Measurements from ENCODE around the gene RIPOR3.
"Not testable (repeated sequence)": the region's sequence is repeated elsewhere in the genome, so short reads cannot be mapped to it uniquely, and the experiment has no call there.

RIPOR3 gene

GRCh38 chr20:50680105-50680960, 11.0 kb downstream of the RIPOR3 start:
- H3K4me1 ChIP-seq (ENCODE audit: control insufficient read depth, insufficient read depth, low read length): peaks cover 16% of the 10 kb centered on the region

GRCh38 chr20:50679753-50680104, 11.6 kb downstream of the RIPOR3 start:
- Histone ChIP-seq H3K4me1 (ENCODE audit: control insufficient read depth, insufficient read depth, low read length) (peaks cover 16% of the 10 kb centered on the region), H3K9ac (ENCODE audit: low read length) (no peak overlapping the region), H3K9me3 (ENCODE audit: control insufficient read depth, low read length) (no peaks in the 10 kb centered on the region), H3K4me3 (ENCODE audit: low read length) (no peak overlapping the region), H3K36me3 (ENCODE audit: control insufficient read depth, insufficient read depth, low read length) (no peaks in the 10 kb centered on the region), H3K27me3 (ENCODE audit: control insufficient read depth, insufficient read depth, low read length) (no peaks in the 10 kb centered on the region)

More at GRCh38 chr20:50680105-50680960, 11.0 kb downstream of the RIPOR3 start:
- Histone ChIP-seq H3K36me3 (ENCODE audit: control insufficient read depth, insufficient read depth, low read length) (no peaks in the 10 kb centered on the region), H3K4me3 (ENCODE audit: low read length) (no peak overlapping the region), H3K27me3 (ENCODE audit: control insufficient read depth, insufficient read depth, low read length) (no peaks in the 10 kb centered on the region), H3K9ac (ENCODE audit: low read length) (no peak overlapping the region), H3K9me3 (ENCODE audit: control insufficient read depth, low read length) (no peaks in the 10 kb centered on the region)

DNA sequence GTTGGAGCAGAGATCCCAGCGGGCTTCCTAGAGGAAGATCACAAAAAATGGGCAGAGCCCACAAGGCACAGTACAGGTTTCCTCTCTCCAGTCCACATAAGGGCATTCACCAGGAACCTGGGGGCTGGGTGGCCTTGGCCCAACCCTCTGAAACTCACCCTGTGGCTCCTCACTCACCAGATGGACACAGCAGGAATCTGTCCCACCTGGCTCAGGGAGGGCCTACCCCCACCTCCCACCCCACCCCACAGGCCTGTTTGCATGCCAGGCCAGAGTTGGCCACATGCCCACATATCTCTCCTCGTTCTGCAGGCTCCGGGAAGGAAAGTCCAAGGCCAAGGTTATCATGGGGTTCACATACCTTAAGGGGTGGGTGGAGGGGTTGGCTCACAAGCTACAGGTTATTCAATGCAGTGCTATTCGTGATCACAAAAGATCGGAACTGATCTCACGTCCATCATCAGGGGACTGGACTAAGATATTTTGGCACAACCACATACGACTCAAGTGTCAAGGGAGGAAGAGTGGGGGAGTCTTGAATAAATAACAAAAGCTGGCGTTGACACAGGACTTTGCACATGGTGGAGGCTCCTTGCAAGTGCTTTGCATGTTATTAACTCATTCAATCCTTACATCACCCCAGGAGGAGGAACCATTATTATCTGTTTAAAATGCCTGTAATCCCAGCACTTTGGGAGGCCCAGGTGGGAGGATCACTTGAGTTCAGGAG, 13.0 kb downstream of the RIPOR3 start:
- Histone ChIP-seq H3K4me1 (ENCODE audit: control insufficient read depth, insufficient read depth, low read length) (peaks cover 24% of the 10 kb centered on the region), H3K9me3 (ENCODE audit: control insufficient read depth, low read length) (no peaks in the 10 kb centered on the region), H3K4me3 (ENCODE audit: low read length) (no peak overlapping the region), H3K36me3 (ENCODE audit: control insufficient read depth, insufficient read depth, low read length) (no peaks in the 10 kb centered on the region), H3K9ac (ENCODE audit: low read length) (no peak overlapping the region), H3K27me3 (ENCODE audit: control insufficient read depth, insufficient read depth, low read length) (no peaks in the 10 kb centered on the region)

- Histone ChIP-seq H3K27me3 (ENCODE audit: control insufficient read depth, insufficient read depth, low read length) (no peaks in the 10 kb centered on the region), H3K9me3 (ENCODE audit: control insufficient read depth, low read length) (no peaks in the 10 kb centered on the region), H3K4me1 (ENCODE audit: control insufficient read depth, insufficient read depth, low read length) (peaks cover 28% of the 10 kb centered on the region), H3K9ac (ENCODE audit: low read length) (no peak overlapping the region), H3K4me3 (ENCODE audit: low read length) (no peak overlapping the region), H3K36me3 (ENCODE audit: control insufficient read depth, insufficient read depth, low read length) (no peaks in the 10 kb centered on the region)
Observed at GRCh38 chr20:50676858-50677257, 14.5 kb downstream of the RIPOR3 start.

- peaks cover 25% of the 10 kb centered on the region for H3K4me1 ChIP-seq (ENCODE audit: control insufficient read depth, insufficient read depth, low read length)
- H3K9me3 ChIP-seq (ENCODE audit: control insufficient read depth, low read length); H3K9ac ChIP-seq (ENCODE audit: low read length); H3K36me3 ChIP-seq (ENCODE audit: control insufficient read depth, insufficient read depth, low read length); H3K4me3 ChIP-seq (ENCODE audit: low read length); H3K27me3 ChIP-seq (ENCODE audit: control insufficient read depth, insufficient read depth, low read length): not testable (repeated sequence)
Observed at GRCh38 chr20:50676377-50676731, 15.0 kb downstream of the RIPOR3 start.

DNA sequence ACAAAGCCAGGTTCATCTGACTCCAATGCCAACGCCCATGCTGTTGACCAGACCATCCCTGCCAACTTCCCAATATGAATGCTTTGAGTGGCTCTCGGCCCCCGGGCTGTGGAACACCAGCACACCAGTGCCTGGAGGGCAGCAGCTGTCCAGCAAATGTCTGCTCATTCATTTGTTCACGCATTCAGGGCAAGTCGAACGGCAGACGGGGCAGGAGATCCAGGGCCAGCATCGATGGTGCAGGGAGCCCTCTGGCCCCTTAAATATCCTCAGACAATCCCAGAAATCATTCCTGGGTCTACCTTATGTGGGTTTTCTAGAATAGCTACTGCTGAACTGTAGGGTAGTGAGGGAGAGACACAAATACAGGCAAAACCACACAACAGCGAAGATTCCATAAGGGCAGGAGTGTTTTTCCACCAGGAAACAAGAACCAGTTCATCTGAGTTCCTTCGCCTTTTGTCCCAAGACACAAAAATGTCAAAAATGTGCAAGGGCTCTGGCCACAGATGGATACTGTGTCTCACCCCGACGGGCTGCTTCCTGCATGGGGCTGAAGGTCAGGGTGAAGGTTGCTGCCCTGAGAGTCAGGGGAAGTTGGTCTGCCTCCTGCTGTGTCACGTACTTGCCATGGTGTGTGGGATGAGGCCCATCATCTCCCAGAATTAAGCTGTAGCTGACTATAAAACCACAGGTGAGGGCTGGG, 15.5 kb downstream of the RIPOR3 start:
- H3K9me3 ChIP-seq (ENCODE audit: control insufficient read depth, low read length): no peaks in the 10 kb centered on the region
- no peaks in the 10 kb centered on the region for H3K27me3 ChIP-seq (ENCODE audit: control insufficient read depth, insufficient read depth, low read length)
- H3K4me3 ChIP-seq (ENCODE audit: low read length): no peak overlapping the region
- no peak overlapping the region for H3K9ac ChIP-seq (ENCODE audit: low read length)
- H3K4me1 ChIP-seq (ENCODE audit: control insufficient read depth, insufficient read depth, low read length): peaks cover 26% of the 10 kb centered on the region
- H3K36me3 ChIP-seq (ENCODE audit: control insufficient read depth, insufficient read depth, low read length): no peaks in the 10 kb centered on the region

DNA sequence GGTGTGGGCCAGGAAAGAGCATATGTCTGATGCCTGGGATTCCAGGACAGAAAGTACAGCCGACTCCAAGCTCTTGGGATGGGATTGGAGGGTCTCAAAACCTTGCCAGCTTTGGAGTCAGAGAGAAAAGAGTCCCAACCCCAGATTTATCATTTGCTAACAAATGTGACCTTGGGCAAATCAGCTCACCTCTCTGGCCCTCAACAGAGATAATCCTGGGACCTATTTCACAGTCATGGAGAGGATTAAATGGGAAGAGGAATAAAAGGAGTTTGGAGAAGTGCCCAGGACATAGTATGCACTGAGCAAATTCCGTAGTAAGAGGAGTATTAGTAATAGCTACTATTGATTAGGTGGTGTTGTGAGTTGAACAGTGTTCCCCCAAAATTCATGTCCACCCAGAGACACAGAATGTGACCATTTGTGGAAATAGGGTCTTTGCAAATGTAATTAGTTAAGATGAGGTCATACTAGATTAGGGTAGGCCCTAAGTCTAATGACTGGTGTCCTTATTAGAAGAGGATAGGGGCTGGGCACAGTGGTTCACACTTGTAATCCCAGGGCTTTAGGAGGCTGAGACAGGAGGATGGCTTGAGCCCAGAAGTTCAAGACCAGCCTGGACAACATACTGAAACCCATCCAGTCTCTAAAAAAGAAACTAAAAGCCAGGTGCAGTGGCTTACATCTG, 17.1 kb downstream of the RIPOR3 start:
- H3K36me3 ChIP-seq (ENCODE audit: control insufficient read depth, insufficient read depth, low read length): no peaks in the 10 kb centered on the region
- H3K9me3 ChIP-seq (ENCODE audit: control insufficient read depth, low read length): no peaks in the 10 kb centered on the region
- H3K27me3 ChIP-seq (ENCODE audit: control insufficient read depth, insufficient read depth, low read length): no peaks in the 10 kb centered on the region
- no peak overlapping the region for H3K9ac ChIP-seq (ENCODE audit: low read length)
- H3K4me3 ChIP-seq (ENCODE audit: low read length): no peak overlapping the region
- H3K4me1 ChIP-seq (ENCODE audit: control insufficient read depth, insufficient read depth, low read length): peaks cover 19% of the 10 kb centered on the region

DNA sequence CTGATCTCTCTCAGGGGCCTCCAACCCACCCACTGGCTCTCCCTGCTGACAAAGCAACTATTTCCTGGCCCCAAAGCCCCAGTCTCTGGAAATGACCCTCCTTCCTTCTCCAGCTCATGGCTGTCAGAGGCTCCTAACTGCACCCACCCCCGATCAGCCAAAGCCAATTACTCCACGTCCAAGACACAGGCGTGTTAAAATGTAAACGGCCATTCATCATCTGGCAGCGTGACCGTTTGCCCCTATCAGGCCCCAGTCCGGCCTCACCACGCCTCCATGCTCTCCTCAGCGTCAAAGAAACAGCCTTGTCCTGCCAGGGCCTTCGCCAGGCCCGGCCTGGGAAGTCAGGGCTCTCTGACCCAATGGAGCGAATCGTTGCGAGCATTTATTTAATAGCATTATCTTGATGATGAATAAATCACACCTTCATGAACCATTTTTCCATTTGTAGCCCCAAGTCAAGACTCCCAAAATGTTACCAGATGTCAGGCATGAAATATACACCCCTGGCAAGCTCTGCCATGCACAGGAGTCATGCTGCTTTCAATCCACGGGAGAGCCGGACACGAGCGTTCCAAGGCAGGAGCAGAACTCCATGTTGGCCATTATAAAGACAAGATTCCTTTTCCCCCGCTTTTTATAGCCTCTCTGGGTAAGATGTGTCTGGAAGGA, 17.7 kb downstream of the RIPOR3 start:
- no peak overlapping the region for H3K9ac ChIP-seq (ENCODE audit: low read length)
- peaks cover 19% of the 10 kb centered on the region for H3K4me1 ChIP-seq (ENCODE audit: control insufficient read depth, insufficient read depth, low read length)

DNA sequence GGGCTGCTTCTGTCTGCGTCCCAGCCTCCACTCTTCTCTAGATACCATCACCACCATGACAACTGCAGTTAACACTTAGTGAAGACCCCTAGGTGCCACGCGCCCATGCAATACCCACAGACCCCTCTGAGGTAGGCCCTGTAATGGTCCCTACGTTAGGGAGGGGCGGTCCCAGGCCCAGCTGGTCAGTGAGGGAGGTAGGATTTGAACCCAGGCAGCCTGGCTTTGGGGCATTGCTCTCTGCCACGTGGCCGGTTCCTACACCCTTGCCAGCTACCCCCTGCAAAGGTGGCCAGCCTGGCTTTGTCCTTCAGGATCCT, 18.2 kb downstream of the RIPOR3 start:
- H3K4me3 ChIP-seq (ENCODE audit: low read length): no peak overlapping the region
- no peaks in the 10 kb centered on the region for H3K27me3 ChIP-seq (ENCODE audit: control insufficient read depth, insufficient read depth, low read length)
- H3K4me1 ChIP-seq (ENCODE audit: control insufficient read depth, insufficient read depth, low read length): peaks cover 19% of the 10 kb centered on the region
- no peaks in the 10 kb centered on the region for H3K36me3 ChIP-seq (ENCODE audit: control insufficient read depth, insufficient read depth, low read length)
- H3K9me3 ChIP-seq (ENCODE audit: control insufficient read depth, low read length): no peaks in the 10 kb centered on the region
- H3K9ac ChIP-seq (ENCODE audit: low read length): no peak overlapping the region

More for the DNA sequence above, 17.7 kb downstream of the RIPOR3 start:
- Histone ChIP-seq H3K9me3 (ENCODE audit: control insufficient read depth, low read length) (no peaks in the 10 kb centered on the region), H3K36me3 (ENCODE audit: control insufficient read depth, insufficient read depth, low read length) (no peaks in the 10 kb centered on the region), H3K4me3 (ENCODE audit: low read length) (no peak overlapping the region), H3K27me3 (ENCODE audit: control insufficient read depth, insufficient read depth, low read length) (no peaks in the 10 kb centered on the region)

- H3K27me3 ChIP-seq (ENCODE audit: control insufficient read depth, insufficient read depth, low read length): no peaks in the 10 kb centered on the region
- H3K4me1 ChIP-seq (ENCODE audit: control insufficient read depth, insufficient read depth, low read length): peaks cover 19% of the 10 kb centered on the region
- H3K9ac ChIP-seq (ENCODE audit: low read length): no peak overlapping the region
- no peaks in the 10 kb centered on the region for H3K36me3 ChIP-seq (ENCODE audit: control insufficient read depth, insufficient read depth, low read length)
- H3K4me3 ChIP-seq (ENCODE audit: low read length): no peak overlapping the region
- H3K9me3 ChIP-seq (ENCODE audit: control insufficient read depth, low read length): no peaks in the 10 kb centered on the region
Observed at GRCh38 chr20:50672400-50673145, 18.8 kb downstream of the RIPOR3 start.

DNA sequence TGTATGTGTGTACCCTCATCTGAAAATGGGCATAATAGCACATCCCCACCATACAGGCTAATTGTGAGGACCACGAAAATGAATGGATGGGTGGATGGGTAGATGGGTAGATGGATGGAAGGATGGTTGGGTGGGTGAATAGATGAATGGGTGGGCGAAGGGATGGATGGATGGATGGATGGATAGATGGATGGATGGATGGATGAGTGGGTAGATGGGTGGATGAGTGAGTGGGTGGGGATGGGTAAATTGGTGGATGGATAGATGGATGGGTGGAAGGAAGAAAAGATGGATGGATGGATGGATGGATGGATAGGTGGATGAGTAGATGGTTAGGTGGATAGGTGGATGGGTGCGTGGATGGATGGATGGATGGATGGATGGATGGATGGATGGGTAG, 19.7 kb downstream of the RIPOR3 start:
- no peaks in the 10 kb centered on the region for H3K9me3 ChIP-seq (ENCODE audit: control insufficient read depth, low read length)
- H3K36me3 ChIP-seq (ENCODE audit: control insufficient read depth, insufficient read depth, low read length): no peaks in the 10 kb centered on the region
- H3K27me3 ChIP-seq (ENCODE audit: control insufficient read depth, insufficient read depth, low read length): no peaks in the 10 kb centered on the region
- no peak overlapping the region for H3K4me3 ChIP-seq (ENCODE audit: low read length)
- no peak overlapping the region for H3K9ac ChIP-seq (ENCODE audit: low read length)
- peaks cover 19% of the 10 kb centered on the region for H3K4me1 ChIP-seq (ENCODE audit: control insufficient read depth, insufficient read depth, low read length)
